Adrenal gland (tissue), 5 donors: ENCODE data around the gene CADM4.

ENCODE experiments used
- CTCF ChIP-seq, 6 experiments: fragments of 450-650 bp in 4 of 6; fragments of 200-600 bp in 2 of 6; sonication (generic) in 1 of 6; IDR thresholded peaks; 1 replicate in 5 of 6; 2 replicates in 1 of 6; pipeline versions ENCODE4 v1.5.1 to v1.8.0; 2016 to 2021; ENCODE audit warnings: antibody characterized with exemption in 6 of 6, mild to moderate bottlenecking in 2 of 6, moderate library complexity in 1 of 6
- POLR2A ChIP-seq, 2 donors: fragments of 450-650 bp; IDR thresholded peaks; one replicate each; pipeline ENCODE4 v1.6.1; 2017; ENCODE audit warnings: antibody characterized with exemption in 2 of 2, mild to moderate bottlenecking in 2 of 2, moderate library complexity in 1 of 2
- donor health status: DM: no; HTN: no; CAD: no.

GRCh38 chr19:43611788-43612187 lies 27.9 kb downstream of the CADM4 start, which contains the start of gene SRRM5:
- TF ChIP-seq CTCF (IDR thresholded peaks at IDR 0.05) (no peak), POLR2A (IDR thresholded peaks at IDR 0.05) (no peak)
